Measurements from ENCODE around the gene CYP2A13.

DNA sequence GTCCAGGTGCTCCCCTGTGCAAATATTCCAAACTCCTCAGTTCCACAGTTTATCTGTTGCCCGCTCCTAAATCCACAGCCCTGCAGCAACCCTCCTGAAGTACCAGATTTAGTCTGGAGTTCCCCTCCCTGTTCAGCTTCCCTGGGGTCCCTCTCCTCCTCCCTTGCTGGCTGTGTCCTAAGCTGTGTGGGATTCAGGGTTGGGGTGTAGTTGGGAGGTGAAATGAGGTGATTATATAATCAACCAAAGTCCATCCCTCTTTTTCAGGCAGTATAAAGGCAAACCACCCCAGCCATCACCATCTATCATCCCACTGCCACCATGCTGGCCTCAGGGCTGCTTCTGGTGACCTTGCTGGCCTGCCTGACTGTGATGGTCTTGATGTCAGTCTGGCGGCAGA, at the start of gene CYP2A13:
- no peak for TF ChIP-seq TAF1 (IDR thresholded peaks at IDR 0.05; ENCODE audit: low read depth)
- TF ChIP-seq, protein P1, sequence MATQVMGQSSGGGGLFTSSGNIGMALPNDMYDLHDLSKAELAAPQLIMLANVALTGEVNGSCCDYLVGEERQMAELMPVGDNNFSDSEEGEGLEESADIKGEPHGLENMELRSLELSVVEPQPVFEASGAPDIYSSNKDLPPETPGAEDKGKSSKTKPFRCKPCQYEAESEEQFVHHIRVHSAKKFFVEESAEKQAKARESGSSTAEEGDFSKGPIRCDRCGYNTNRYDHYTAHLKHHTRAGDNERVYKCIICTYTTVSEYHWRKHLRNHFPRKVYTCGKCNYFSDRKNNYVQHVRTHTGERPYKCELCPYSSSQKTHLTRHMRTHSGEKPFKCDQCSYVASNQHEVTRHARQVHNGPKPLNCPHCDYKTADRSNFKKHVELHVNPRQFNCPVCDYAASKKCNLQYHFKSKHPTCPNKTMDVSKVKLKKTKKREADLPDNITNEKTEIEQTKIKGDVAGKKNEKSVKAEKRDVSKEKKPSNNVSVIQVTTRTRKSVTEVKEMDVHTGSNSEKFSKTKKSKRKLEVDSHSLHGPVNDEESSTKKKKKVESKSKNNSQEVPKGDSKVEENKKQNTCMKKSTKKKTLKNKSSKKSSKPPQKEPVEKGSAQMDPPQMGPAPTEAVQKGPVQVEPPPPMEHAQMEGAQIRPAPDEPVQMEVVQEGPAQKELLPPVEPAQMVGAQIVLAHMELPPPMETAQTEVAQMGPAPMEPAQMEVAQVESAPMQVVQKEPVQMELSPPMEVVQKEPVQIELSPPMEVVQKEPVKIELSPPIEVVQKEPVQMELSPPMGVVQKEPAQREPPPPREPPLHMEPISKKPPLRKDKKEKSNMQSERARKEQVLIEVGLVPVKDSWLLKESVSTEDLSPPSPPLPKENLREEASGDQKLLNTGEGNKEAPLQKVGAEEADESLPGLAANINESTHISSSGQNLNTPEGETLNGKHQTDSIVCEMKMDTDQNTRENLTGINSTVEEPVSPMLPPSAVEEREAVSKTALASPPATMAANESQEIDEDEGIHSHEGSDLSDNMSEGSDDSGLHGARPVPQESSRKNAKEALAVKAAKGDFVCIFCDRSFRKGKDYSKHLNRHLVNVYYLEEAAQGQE (IDR thresholded peaks at IDR 0.05; ENCODE audit: low read depth) = no peak
- no peak for TF ChIP-seq YY1 (IDR thresholded peaks at IDR 0.05; ENCODE audit: low read depth)
- TF ChIP-seq EP300 (IDR thresholded peaks at IDR 0.05; ENCODE audit: borderline replicate concordance) = no peak
- TF ChIP-seq, protein P2, sequence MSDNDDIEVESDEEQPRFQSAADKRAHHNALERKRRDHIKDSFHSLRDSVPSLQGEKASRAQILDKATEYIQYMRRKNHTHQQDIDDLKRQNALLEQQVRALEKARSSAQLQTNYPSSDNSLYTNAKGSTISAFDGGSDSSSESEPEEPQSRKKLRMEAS (IDR thresholded peaks at IDR 0.05) = no peak
- TF ChIP-seq FOXM1 (IDR thresholded peaks at IDR 0.05; ENCODE audit: borderline replicate concordance, low read depth) = no peak
- TF ChIP-seq TEAD4 (IDR thresholded peaks at IDR 0.05) = no peak
- TF ChIP-seq, protein P3, sequence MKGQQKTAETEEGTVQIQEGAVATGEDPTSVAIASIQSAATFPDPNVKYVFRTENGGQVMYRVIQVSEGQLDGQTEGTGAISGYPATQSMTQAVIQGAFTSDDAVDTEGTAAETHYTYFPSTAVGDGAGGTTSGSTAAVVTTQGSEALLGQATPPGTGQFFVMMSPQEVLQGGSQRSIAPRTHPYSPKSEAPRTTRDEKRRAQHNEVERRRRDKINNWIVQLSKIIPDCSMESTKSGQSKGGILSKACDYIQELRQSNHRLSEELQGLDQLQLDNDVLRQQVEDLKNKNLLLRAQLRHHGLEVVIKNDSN (IDR thresholded peaks at IDR 0.05) = no peak
- TF ChIP-seq RAD21 (IDR thresholded peaks at IDR 0.05; ENCODE audit: low read depth) = no peak
- TF ChIP-seq NFIC (IDR thresholded peaks at IDR 0.05) = no peak
- TF ChIP-seq EGR1 (IDR thresholded peaks at IDR 0.05) = no peak
- no peak for TF ChIP-seq ZBTB7A (IDR thresholded peaks at IDR 0.05; ENCODE audit: low read depth)

All from Ishikawa (cell line).